HG03469 (cell line): ENCODE results near the gene NGLY1.

Experiments used
- ATAC-seq: cut with Tn5 transposase; IDR thresholded peaks from one replicate; pipeline ENCODE4 v1.9.1; 2021; ENCODE audit warnings: mild to moderate bottlenecking, moderate library complexity, moderate number of reproducible peaks; ENCODE audit not compliant: unreplicated experiment

NGLY1 gene

DNA sequence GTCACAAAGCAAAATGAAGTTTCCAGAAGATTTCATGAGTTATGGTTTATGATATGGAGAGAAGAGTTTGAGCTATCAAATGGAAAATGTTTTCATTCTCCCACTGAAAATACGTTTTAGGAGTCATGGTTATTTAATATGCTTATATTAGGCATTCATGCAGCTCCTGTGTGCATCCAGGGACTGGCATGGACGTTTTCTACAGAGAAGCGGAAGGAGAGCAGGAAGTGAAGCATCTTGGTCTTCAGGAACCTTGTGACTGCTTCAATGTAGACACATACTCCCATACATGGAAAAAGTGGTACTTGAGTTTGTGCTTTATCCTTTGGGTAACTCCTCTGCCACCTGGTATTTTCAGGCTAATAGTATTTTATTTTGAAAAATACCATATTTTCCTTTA is 75.2 kb downstream of the NGLY1 start:
- no peak for ATAC-seq

DNA sequence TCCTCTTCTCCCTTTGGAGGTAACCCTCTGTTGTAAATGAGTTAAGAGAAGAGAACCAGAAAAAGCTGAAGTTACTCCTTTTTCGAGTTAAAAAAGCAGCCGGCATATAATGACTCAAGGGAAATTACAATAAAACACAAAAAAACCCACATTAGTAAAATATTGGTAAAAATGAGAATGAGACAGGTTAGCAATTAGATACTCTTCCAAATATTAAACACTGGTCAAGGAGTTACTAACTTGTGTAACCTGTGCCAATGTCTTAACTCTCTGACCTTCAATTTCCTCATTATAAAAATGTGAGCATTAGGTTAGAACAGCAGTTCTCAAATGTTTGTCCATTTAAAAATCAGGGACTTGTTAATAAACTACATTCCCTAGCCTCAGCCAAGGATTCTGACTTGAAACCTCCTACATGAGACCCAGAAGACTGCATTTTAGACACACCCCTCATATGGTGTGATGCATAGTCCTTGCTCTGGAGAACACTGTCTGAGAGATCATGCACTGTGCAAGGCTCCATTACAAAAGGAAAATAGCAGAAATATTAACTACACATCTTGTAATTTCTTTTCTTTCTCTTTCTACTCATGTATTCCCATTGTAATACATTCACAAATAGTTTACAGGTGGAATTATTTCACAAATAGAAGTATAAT is 75.8 kb downstream of the NGLY1 start:
- ATAC-seq: no peak

DNA sequence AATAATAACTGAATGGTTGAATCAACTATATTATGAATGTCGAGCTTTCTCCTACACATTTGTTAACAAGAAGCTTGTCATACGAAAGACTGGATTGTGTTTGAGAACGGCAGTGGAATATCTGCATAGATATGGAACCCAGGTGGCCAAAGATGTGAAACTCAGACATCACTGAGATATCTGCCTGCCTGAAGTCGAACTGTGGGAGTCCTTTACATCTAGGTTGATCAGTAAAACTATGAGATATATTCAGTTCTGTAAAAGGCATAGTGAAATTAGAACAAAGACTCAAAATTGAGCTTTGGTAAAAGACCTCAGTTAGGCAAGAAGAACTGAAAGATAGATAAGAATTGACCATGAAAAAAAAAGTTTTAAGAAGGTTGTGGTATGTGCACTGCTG is 77.0 kb downstream of the NGLY1 start:
- ATAC-seq: no peak

DNA sequence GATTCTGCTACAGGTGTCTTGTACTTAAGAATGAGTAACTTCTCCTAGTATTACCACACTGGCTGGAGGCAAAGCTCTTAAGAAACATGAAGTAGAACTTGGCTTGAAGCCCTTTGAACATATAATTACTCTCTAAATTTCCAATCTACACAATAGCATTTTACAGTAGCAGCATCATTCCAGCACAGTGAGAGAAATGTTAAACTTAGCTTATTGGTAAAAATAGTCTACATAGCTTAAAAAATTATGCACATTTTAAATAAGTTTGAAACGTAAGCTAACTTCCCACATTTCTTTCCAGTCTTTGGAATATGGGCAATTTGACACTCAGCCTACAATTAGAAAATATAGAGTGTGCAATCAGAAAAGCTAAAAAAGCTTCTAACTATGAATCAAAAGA is 85.7 kb downstream of the NGLY1 start:
- ATAC-seq: no peak

DNA sequence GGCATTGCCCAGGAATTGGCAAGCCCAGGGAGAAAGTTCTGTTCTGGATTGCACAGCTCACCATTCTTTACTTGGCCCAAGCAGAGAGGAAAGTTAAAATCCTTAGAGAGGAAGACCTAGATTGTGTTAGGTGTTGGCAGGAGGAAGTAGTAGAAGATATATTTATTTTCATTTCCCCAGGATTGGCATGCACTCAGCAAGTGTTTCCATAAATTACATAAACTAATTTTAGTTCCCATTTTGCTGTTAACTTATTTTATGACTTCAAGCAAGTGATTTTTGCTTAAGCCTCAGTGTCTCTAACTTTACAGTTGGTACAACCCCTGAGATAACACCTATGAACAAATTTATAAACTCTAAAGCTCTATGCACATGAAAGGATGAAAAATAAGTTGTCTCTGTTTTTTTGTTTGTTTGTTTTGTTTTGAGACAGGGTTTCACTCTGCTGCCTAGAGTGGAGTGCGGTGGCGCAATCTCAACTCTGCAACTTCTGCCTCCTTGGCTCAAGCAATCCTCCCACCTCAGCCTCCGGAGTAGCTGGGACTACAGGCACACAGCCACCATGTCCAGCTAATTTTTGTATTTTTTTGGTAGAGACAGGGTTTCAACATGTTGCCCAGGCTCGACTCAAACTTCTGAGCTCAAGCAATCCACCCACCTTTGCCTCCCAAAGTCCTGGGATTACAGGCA is 87.4 kb downstream of the NGLY1 start:
- no peak for ATAC-seq

DNA sequence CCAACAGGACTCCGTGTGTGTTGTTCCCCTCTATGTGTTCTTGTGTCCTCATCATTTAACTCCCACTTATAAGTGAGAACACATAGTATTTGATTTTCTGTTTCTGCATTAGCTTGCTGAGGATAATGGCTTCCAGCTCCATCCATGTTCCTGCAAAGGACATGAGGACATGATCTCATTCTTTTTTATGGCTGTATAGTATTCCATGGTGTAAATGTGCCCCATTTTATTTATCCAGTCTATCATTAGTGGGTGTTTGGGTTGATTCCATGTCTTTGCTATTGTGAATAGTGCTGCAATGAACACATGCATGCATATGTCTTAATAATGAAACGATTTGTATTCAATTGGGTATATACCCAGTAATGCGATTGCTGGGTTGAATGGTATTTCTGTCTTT is 90.0 kb downstream of the NGLY1 start:
- ATAC-seq: no peak

DNA sequence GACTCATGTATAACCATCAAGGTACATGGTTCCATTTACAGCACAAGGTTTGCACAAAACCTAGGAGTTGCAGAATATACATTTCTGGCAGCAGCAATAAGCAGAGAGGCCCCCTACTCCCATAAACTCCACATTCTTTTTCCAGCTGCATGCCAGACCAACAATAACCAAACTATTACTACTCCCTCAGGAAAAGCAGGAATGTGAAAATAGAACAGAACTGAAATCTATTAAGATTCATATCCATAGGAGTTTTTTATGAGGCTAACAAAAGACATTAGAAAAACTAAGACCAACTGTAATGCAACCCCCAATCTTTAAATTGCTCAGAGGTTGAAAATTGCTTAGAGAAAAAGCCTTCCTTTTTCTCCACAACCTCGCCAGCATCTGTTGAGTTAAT is 90.9 kb downstream of the NGLY1 start:
- ATAC-seq: no peak

DNA sequence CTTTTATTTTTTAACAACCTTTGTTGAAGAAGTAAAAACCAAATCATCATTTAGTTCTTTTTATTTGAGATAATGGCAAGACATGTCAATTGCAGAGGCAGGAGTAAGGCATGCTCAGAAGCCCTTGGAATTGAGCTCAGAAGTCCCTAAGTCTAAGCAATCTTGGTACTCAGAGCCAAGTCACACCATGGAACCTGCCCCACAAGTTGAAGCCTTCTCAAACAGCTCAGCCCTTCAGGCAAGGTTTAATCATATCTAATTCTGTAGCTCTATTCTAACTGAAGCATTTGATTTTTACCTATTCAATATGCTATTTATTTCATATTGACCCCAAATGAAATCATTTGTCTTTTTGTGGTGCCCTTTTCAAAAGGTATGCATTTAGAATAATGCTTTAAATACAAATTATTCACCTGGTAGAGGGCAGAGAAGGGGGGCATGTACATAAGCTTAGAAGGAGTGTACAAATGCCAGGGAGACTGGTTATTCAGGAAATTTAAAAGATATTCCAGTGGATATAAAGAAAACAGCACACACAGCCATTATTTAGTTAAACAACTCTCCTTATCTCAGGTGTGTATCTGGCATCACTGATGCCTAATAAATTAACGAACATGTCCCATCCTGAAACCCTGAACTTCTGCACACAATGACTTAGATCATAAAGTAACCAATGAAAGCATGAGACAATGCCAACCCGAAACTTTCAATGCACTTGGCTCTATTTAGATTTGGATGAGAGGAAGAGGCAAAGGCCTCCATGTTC is 92.3 kb downstream of the NGLY1 start:
- no peak for ATAC-seq

DNA sequence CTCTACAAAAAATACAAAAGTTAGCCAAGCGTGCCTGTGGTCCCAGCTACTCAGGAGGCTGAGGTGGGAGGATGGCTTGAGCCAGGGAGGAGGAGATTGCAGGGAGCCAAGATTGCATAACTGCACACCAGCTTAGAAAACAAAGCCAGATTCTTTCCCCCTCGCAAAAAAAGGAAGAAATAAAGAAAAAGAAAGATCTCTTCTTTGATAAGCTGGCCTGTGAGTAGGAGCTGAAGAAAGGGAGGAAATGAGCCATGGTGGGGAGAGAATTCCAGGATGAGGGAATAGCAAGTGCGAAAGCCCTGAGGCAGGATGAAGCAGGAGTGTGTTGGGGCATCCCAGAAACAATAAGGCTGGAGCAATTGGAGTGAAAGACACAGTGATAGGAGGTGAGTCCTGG is 94.0 kb downstream of the NGLY1 start:
- no peak for ATAC-seq

DNA sequence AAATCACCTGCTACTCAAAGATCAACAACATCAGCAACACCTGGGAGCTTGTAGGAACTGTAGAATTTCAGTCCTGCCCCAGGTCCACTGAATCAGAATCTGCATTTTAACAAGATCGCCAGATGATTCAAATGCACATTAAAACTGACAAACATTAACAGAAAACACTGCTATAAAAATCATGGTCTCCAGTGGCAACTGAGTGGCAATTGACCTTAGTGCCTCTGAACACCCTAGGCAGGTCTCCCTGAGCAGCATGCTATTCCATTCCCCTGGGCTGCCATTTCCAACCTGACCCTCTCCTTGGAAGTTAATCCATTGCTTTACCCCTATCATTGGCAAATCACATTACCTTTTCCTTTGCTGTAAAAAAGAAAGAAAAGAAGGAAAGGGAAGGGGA is 95.5 kb downstream of the NGLY1 start:
- ATAC-seq: no peak

DNA sequence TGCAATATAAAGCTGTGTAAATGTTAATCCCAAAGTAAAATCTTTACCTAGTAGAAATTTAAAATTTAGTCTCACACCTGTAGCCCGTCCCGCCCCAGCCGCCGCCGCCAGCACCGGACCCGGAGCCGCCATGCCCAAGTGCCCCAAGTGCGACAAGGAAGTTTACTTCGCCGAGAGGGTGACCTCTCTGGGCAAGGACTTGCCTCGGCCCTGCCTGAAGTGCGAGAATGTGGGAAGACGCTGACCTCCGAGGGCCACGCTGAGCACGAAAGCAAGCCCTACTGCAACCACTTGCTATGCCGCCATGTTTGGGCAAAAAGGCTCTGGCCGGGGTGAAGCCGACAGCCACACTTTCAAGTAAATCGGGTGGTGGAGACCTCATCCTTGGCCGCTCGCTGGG is 96.5 kb downstream of the NGLY1 start:
- ATAC-seq: no peak

DNA sequence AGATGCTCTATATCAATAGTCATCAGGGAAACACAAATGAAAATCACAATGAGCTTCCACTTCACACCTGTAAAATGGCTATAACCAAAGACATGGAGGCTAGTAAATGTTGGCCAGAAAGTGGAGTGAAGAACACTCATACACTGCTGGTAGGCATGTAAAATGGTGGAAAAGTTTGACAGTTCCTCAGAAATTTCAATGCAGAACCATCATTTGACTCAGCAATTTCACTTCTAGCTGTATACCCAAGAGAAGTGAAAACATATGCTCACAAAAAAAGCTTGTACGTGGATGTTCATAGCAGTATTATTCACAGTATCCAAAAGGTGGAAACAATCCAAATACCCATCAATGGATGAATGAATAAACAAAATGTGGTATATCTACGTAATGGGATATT is 99.4 kb downstream of the NGLY1 start:
- no peak for ATAC-seq

DNA sequence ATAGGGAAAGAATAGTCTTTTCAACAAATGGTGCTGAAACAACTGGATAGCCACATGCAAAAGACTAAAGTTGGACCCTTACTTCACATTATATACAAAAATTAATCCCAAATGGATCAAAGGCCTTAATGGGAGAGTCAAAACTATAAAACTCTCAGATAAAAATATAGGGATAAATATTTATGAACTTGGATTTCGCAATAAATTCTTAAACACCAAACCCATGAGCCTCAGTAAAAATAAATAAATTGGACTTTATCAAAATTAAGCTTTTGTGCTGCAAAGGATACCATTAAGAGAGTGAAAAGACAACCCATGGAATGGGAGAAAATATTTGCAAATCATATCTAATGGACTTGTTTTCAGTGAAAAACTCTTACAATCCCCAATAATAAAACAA is 99.8 kb downstream of the NGLY1 start:
- no peak for ATAC-seq

DNA sequence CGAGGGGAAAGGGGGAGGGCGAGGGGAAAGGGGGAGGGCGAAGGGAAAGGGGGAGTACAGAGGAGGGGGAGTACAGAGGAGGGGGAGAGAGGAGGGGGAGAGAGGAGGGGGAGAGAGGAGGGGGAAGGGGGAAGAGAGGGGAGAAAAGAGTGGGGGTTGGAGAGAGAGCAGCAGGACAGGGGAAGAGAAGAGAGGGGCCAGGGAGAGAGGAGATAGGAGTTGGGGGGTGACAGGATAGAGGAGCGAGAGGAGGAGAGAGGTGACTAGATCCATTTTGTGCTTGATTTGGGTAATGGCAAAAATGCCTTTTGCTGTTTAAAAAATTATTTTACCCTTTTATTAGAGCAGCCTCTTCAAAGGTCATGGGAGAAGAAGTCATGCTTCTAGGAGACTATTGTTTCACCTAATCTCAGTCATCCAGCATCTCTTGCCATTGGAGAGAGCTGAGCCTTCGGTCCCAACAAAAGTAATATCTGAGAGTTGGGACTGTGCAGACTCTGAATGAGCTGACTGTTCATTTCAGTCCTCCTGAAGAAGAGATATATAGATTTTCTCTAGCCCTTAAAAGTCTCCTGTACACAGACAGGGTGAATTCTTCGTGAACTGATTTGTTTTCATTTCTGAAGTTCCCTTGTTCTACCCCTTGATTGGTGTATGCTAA is 103.5 kb downstream of the NGLY1 start:
- no peak for ATAC-seq

DNA sequence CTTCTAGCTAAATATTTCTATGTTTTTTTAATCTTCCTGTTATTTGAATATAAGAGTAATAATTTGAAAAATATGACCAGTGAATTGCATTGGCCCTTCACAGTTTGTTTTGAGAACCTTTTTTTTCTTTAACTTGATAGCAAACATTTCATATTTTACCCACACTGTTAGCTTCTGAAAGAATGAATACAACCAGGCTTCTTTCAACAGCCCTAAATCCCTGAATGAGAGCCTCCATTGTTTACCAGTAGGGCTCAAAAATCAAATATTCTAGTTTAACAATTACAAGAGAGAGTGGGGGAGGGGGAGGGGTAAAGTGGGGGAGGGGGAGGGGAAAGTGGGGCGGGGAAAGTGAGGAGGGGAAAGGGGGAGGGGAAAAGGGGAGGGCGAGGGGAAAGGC is 104.1 kb downstream of the NGLY1 start:
- no peak for ATAC-seq

DNA sequence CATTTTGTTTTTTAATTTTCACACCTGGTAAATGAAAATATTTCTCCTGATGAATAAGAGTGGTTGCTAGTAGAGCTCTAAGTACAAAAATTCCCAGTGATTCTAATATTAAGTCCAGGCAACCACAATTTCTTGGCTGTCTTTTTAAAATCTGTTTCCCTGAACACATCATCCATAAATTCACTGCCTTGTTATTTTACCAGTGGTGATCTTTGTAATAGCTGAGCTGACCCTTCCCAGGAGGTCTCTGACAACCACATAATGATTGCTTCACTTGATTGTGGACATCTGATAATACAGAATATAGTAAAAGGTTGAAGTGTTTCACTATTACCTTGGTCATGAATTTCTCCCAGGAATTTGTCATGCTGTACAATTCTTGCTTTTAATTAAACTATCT is 104.7 kb downstream of the NGLY1 start:
- no peak for ATAC-seq

DNA sequence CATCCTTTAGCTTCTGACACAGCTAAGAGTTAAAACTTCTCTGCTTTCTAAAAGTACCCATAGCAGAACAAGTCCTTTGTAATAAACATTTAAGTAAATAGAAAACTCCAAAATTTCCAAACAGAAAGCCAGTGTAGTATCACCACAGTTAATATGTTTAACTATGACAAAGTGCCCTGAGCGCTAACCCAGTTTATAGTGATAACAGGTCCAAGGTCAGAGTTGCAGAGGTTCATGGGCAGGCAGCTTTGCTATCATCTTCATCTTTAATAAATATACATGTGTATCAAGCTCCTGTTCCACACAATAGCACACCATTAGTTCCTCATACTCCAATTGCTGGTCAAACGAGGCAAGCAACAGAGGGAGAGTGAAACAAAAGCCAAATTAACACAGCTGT is 106.1 kb downstream of the NGLY1 start:
- ATAC-seq: no peak

DNA sequence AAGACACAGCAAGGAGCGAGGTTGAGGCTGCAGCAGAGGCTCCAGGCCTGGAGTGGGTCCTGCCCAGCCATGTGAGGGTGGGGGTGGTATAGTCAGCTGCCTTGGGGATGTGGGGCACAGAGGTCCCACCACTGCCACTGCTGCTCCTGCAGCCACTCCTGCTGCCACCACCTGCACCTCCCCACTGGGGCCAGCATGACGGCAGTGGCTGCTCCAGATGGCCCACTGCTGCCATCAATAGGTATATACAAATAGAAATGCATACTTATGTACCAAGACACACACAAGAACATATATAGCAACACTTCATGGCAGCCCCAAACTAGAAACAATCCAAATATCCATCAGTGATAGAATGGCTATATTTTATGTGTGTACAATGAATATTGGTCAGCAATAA is 108.6 kb downstream of the NGLY1 start:
- no peak for ATAC-seq

DNA sequence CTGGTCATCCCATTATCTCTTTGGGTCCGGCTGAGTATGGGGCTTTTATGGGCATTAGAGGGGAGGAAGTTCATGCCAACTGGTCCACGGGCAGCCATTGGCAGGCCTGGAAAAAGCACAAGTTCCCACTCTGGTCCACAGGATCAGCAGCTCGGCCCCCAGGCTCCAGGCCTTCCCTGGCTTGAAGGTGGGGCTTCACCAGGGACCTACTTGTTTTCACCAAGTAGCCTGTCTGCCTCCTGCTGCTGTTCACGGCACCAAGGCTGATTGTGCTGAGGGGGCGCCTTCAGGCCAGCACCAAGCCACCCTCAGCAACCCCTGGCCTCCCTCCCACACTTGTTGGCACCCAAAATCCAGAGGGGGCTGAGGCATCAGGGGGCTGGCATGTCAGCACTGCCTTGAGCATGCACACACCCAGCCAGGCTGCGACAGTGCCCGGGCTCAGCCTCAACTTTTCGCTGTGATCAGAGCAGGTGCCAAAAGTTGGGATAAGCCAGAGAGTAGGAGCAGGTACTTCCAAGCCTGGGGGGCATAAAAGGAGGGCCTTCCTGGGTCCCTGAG is 109.4 kb downstream of the NGLY1 start:
- no peak for ATAC-seq
